HepG2 (cell line): ENCODE data around the gene LRRC19. TPM values are rescaled to one million over a fixed set of nuclear protein-coding genes. Genes with fewer than 3 reads are reported as not detected.

ENCODE experiments used
- BORCS8-MEF2B ChIP-seq: sonication (generic); formaldehyde crosslinking; IDR thresholded peaks from 2 replicates; pipeline ENCODE4 v1.8.0; 2022; ENCODE audit warnings: mild to moderate bottlenecking, missing genetic modification reagents
- CBX2 ChIP-seq, 2 experiments: fragments of 200-600 bp in 1 of 2; sonication (generic); formaldehyde crosslinking in 1 of 2; IDR thresholded peaks; 2 replicates each; pipeline versions ENCODE4 v1.7.0 to v1.8.1; 2018 to 2022; ENCODE audit warnings: low read depth in 2 of 2, low read length in 1 of 2, mild to moderate bottlenecking in 1 of 2, missing genetic modification reagents in 1 of 2
- CBX5 ChIP-seq: sonication (generic); formaldehyde crosslinking; IDR thresholded peaks from 2 replicates; pipeline ENCODE4 v1.4.0; 2020; ENCODE audit warnings: missing genetic modification reagents, borderline replicate concordance
- HHEX ChIP-seq: IDR thresholded peaks from 2 replicates; pipeline ENCODE4 v1.6.1; 2016; ENCODE audit warnings: control low read depth
- MZF1 ChIP-seq: sonication (generic); formaldehyde crosslinking; IDR thresholded peaks from 2 replicates; pipeline ENCODE4 v1.8.1; 2023; ENCODE audit warnings: mild to moderate bottlenecking, missing genetic modification reagents, borderline replicate concordance
- ZFP90 ChIP-seq: sonication (generic); formaldehyde crosslinking; IDR thresholded peaks from 2 replicates; pipeline ENCODE4 v1.8.0; 2022; ENCODE audit warnings: missing genetic modification reagents, mild to moderate bottlenecking, inconsistent platforms, borderline replicate concordance
- ZNF207 ChIP-seq: fragments of 450-650 bp; IDR thresholded peaks from 2 replicates; pipeline ENCODE4 v1.6.1; 2016; ENCODE audit warnings: antibody characterized with exemption, borderline replicate concordance
- ZNF614 ChIP-seq: IDR thresholded peaks from 2 replicates; pipeline ENCODE4 v1.6.1; 2018; ENCODE audit warnings: missing biosample characterization, missing genetic modification reagents, inconsistent platforms, borderline replicate concordance
- ZNF773 ChIP-seq: sonication (generic); formaldehyde crosslinking; IDR thresholded peaks from 2 replicates; pipeline ENCODE4 v1.4.0; 2020; ENCODE audit warnings: missing genetic modification reagents, borderline replicate concordance
- polyA plus RNA-seq, 8 experiments: library from polyadenylated mRNA; depleted of rRNA in 3 of 8; stranded (reverse) in 7 of 8; unstranded in 1 of 8; fragments of >200 nt; fragmentation: Illumina TruSeq in 4 of 8; extraction: Trizol in 4 of 8; gene quantifications; 2 replicates each; pipeline versions ENCODE4 v1.2.1 to v1.2.3, GENCODE V29; 2011 to 2016; ENCODE audit warnings: low read depth in 4 of 8, missing spikeins in 1 of 8, mixed read lengths in 1 of 8; ENCODE audit not compliant: insufficient read depth in 1 of 8
- total RNA-seq, 5 experiments: library from RNA; depleted of rRNA; stranded (reverse); fragments of >200 nt; fragmentation: Illumina TruSeq; extraction: Trizol; gene quantifications; 2 replicates each; pipeline ENCODE4 v1.2.3, GENCODE V29; 2016; ENCODE audit warnings: low read depth in 1 of 5
- TF ChIP-seq, protein P1 (sequence below), 2 experiments: fragments of 450-650 bp in 1 of 2; sonication (generic) in 1 of 2; formaldehyde crosslinking in 1 of 2; IDR thresholded peaks; 2 replicates each; pipeline versions ENCODE4 v1.6.1 to v1.8.0; 2016 to 2022; ENCODE audit warnings: antibody characterized with exemption in 1 of 2, mild to moderate bottlenecking in 1 of 2, missing genetic modification reagents in 1 of 2
- TF ChIP-seq, protein P2 (sequence below): sonication (generic); formaldehyde crosslinking; IDR thresholded peaks from 2 replicates; pipeline ENCODE4 v1.8.1; 2023; ENCODE audit warnings: mild to moderate bottlenecking, inconsistent platforms, moderate library complexity, missing genetic modification reagents, borderline replicate concordance
- TF ChIP-seq, protein P3 (sequence below): sonication (generic); formaldehyde crosslinking; IDR thresholded peaks from 2 replicates; pipeline ENCODE4 v1.4.0; 2020; ENCODE audit warnings: missing genetic modification reagents, borderline replicate concordance

The LRRC19 gene
- total and polyA plus RNA-seq, 2 of the 13 experiments (the other 11 are each of a cell fraction or from before 2014, with no cell fraction given) = not detected

DNA sequence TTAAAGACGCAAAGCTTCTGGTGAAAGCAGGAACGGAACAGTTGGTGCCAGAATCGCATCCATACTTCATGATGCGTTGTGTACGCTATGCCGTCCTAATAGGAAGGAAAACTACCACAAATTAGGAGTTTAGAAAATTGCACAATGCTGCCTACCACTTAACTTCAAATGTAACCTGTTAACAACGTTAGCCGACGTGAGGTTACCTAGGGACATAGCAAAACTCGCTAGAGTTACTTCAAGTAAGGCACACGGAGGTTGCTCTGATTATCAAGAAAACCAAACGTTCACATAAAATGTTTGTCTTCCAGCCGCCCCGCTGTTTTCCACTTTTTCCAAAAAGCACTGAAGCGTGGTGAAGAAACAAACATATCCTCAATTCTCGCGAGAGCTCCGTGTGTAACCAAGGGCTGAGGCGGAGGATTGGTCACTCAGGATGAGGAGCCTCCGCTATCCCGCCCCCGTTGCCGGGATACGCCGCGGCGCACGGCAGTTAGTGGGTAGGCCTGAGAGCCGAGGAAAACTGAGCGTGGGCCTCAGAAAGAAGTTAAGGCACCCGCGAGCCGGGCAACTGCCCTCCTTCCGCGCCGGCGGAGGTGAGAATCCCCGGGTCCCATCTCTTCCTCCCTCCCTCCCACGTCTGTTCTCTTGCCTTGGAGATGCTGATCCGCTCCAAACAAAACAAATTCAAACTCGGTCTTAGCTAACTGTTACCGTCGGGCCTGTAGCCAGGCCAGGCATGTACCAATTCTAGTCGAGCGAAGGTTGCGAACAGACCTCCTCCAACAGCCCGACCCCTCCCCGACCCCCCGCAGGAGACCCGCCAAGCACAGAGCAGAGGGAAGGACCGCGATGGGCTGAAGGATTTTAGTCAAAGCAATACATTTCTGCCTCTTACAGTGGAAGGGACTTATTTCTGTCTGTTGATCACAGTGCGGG is 49.3 kb downstream of the LRRC19 start, which contains the start of gene IFT74 (continued):
- no peak for TF ChIP-seq ZNF207
- 0 out of 2 replicates have a peak, but pooled peaks have one; percentile 0 for TF ChIP-seq BORCS8-MEF2B (CRISPR knock-in tag)
- TF ChIP-seq, protein P1, sequence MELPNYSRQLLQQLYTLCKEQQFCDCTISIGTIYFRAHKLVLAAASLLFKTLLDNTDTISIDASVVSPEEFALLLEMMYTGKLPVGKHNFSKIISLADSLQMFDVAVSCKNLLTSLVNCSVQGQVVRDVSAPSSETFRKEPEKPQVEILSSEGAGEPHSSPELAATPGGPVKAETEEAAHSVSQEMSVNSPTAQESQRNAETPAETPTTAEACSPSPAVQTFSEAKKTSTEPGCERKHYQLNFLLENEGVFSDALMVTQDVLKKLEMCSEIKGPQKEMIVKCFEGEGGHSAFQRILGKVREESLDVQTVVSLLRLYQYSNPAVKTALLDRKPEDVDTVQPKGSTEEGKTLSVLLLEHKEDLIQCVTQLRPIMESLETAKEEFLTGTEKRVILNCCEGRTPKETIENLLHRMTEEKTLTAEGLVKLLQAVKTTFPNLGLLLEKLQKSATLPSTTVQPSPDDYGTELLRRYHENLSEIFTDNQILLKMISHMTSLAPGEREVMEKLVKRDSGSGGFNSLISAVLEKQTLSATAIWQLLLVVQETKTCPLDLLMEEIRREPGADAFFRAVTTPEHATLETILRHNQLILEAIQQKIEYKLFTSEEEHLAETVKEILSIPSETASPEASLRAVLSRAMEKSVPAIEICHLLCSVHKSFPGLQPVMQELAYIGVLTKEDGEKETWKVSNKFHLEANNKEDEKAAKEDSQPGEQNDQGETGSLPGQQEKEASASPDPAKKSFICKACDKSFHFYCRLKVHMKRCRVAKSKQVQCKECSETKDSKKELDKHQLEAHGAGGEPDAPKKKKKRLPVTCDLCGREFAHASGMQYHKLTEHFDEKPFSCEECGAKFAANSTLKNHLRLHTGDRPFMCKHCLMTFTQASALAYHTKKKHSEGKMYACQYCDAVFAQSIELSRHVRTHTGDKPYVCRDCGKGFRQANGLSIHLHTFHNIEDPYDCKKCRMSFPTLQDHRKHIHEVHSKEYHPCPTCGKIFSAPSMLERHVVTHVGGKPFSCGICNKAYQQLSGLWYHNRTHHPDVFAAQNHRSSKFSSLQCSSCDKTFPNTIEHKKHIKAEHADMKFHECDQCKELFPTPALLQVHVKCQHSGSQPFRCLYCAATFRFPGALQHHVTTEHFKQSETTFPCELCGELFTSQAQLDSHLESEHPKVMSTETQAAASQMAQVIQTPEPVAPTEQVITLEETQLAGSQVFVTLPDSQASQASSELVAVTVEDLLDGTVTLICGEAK (IDR thresholded peaks at IDR 0.05) = no peak
- TF ChIP-seq, protein P1 (CRISPR knock-in tag; IDR thresholded peaks at IDR 0.05) = peak; percentile 67; the same call in 1 of the 2 replicates
- TF ChIP-seq, protein P2, sequence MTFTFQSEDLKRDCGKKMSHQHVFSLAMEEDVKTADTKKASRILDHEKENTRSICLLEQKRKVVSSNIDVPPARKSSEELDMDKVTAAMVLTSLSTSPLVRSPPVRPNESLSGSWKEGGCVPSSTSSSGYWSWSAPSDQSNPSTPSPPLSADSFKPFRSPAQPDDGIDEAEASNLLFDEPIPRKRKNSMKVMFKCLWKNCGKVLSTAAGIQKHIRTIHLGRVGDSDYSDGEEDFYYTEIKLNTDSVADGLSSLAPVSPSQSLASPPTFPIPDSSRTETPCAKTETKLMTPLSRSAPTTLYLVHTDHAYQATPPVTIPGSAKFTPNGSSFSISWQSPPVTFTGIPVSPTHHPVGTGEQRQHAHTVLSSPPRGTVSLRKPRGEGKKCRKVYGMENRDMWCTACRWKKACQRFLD (CRISPR knock-in tag) = peak; percentile 57; the same call in 1 of the 2 replicates
- no peak for TF ChIP-seq HHEX (CRISPR knock-in tag)
- TF ChIP-seq MZF1 (CRISPR knock-in tag) = no peak
- TF ChIP-seq CBX5 = no peak
- TF ChIP-seq, protein P3, sequence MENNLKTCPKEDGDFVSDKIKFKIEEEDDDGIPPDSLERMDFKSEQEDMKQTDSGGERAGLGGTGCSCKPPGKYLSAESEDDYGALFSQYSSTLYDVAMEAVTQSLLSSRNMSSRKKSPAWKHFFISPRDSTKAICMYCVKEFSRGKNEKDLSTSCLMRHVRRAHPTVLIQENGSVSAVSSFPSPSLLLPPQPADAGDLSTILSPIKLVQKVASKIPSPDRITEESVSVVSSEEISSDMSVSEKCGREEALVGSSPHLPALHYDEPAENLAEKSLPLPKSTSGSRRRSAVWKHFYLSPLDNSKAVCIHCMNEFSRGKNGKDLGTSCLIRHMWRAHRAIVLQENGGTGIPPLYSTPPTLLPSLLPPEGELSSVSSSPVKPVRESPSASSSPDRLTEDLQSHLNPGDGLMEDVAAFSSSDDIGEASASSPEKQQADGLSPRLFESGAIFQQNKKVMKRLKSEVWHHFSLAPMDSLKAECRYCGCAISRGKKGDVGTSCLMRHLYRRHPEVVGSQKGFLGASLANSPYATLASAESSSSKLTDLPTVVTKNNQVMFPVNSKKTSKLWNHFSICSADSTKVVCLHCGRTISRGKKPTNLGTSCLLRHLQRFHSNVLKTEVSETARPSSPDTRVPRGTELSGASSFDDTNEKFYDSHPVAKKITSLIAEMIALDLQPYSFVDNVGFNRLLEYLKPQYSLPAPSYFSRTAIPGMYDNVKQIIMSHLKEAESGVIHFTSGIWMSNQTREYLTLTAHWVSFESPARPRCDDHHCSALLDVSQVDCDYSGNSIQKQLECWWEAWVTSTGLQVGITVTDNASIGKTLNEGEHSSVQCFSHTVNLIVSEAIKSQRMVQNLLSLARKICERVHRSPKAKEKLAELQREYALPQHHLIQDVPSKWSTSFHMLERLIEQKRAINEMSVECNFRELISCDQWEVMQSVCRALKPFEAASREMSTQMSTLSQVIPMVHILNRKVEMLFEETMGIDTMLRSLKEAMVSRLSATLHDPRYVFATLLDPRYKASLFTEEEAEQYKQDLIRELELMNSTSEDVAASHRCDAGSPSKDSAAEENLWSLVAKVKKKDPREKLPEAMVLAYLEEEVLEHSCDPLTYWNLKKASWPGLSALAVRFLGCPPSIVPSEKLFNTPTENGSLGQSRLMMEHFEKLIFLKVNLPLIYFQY (CRISPR knock-in tag) = 0 out of 2 replicates have a peak, but pooled peaks have one; percentile 47
- no peak for TF ChIP-seq ZNF773 (CRISPR knock-in tag)
- TF ChIP-seq CBX2 (IDR thresholded peaks at IDR 0.05; ENCODE audit: low read depth, low read length) = no peak
- no peak for TF ChIP-seq CBX2 (CRISPR knock-in tag; IDR thresholded peaks at IDR 0.05; ENCODE audit: low read depth)
- TF ChIP-seq ZNF614 (CRISPR knock-in tag) = no peak
- no peak for TF ChIP-seq ZFP90 (CRISPR knock-in tag)
